HL-60/S4 (cell line): Measurements from ENCODE around the gene FOLR1.

ENCODE experiments used
- in situ Hi-C: fragments of 300-500 bp; cut with MboI; formaldehyde crosslinking; loops from 2 replicates; pipeline ENCODE4 v1.14.3; 2022; ENCODE audit warnings: low sequenced_read_pairs

Gene FOLR1

GRCh38 chr11:72222106-72222891, 30.4 kb downstream of the FOLR1 start:
- in situ Hi-C loops: no loop called here

GRCh38 chr11:72222907-72223614, 31.1 kb downstream of the FOLR1 start:
- in situ Hi-C loops: no loop called here

- in situ Hi-C loops: no loop called here
Observed at GRCh38 chr11:72223615-72224563, 31.9 kb downstream of the FOLR1 start.

GRCh38 chr11:72224564-72225410, 32.8 kb downstream of the FOLR1 start, which contains the start of gene INPPL1:
INPPL1 (plus strand) TSS chr11:72224767; CDS start chr11:72224985, 218 bp downstream.
- in situ Hi-C loops: no loop called here

GRCh38 chr11:72225411-72225951, 33.5 kb downstream of the FOLR1 start:
- in situ Hi-C loops: no loop called here

GRCh38 chr11:72226701-72227100, 34.8 kb downstream of the FOLR1 start:
- in situ Hi-C loops: no loop called here

GRCh38 chr11:72227316-72228228, 35.6 kb downstream of the FOLR1 start:
- in situ Hi-C loops: no loop called here

GRCh38 chr11:72228229-72228843, 36.4 kb downstream of the FOLR1 start:
- in situ Hi-C loops: no loop called here

- in situ Hi-C loops: no loop called here
Observed at GRCh38 chr11:72228844-72229231, 36.9 kb downstream of the FOLR1 start.

- in situ Hi-C loops: no loop called here
Observed at GRCh38 chr11:72229336-72229924, 37.5 kb downstream of the FOLR1 start.

GRCh38 chr11:72229925-72230763, 38.2 kb downstream of the FOLR1 start:
- in situ Hi-C loops: no loop called here

GRCh38 chr11:72230764-72231365, 38.9 kb downstream of the FOLR1 start:
- in situ Hi-C loops: no loop called here

- in situ Hi-C loops: no loop called here
Observed at GRCh38 chr11:72231396-72232259, 39.7 kb downstream of the FOLR1 start.

GRCh38 chr11:72232260-72233055, 40.5 kb downstream of the FOLR1 start:
- in situ Hi-C loops: no loop called here
